CD4-positive, alpha-beta T cell treated with Interleukin-15 for 1 hour (primary cell): ENCODE results near the gene CCDC83.
"Not testable (repeated sequence)": the region's sequence is repeated elsewhere in the genome, so short reads cannot be mapped to it uniquely, and the experiment has no call there.

Experiments
- DNase-seq: peaks from one replicate; pipeline ENCODE4 v3.0.0-alpha.2; 2020

CCDC83 gene

DNA sequence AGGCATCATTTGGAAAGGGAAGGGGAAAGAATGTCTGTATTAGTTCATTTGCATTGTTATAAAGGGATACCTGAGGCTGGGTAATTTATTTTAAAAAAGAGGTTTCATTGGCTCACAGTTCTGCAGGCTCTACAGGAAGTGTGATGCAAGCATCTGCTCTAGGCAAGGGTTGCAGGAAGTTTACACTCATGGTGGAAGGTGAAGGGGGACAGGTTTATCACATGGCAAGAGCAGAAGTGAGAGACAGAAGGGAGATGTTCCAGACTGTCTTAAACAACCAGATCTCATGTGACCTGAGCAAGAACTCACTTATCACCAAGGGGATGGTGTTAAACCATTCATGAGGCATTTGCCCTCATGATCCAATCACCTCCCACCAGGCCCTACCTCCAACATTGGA lies 90.6 kb downstream of the CCDC83 start:
- DNase-seq: no peak

DNA sequence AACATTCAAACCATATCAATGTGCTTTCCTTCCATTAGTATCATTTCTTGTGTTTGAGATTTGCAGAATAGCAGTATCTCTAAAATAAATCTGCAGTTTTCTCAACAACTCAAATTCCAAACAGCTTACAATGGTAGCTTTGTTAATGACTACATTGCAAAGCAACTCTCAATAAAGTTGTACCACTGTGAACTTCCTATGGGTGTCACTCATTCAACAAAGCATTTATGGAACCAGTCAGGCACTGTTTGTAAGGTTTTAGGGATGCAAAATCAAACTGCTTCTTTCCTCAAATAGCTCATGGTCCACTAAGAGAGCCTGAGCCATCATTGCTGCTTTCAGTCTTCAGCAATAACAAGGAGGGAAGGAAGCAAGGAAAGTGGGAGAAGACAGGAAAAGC lies 91.0 kb downstream of the CCDC83 start:
- no peak for DNase-seq

DNA sequence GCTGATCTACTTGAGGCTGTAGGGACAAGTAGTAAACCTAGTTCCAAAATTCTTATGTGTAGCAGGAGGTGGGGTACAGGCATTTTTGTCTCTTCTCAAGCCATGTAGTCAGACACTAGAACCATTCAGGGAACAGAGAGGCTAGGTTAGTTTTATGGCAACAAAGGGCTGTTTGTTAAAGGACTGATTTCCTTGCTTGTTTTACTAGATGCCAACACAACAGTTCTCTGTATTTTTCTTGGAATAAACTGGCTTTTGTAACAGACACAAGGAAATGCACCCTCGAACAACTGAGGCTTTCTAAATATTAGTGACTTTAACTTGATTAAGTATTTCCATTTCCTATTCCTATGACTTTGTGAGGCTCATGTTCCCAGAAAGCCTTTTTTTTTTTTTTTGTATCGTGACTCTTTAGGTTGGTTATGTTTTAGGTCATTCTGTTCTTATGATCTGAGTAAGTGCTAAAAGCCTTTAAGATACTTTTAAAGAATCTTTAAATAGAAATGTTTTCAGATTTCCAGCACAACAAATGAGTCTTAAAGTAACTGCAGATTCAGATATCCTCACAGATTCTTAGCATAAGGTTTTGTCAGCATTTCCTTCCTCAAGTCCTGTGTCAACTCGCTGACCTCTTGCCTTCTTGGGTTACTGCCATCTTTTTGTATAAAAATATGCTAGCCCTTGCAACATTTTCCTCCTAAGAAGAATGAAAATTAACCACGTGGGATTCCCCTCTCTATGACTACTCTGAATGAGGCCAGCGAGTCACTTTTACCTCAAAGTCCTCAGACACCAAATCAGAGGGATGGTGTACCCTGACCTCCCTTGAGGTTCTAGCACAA lies 92.5 kb downstream of the CCDC83 start:
- DNase-seq: no peak

DNA sequence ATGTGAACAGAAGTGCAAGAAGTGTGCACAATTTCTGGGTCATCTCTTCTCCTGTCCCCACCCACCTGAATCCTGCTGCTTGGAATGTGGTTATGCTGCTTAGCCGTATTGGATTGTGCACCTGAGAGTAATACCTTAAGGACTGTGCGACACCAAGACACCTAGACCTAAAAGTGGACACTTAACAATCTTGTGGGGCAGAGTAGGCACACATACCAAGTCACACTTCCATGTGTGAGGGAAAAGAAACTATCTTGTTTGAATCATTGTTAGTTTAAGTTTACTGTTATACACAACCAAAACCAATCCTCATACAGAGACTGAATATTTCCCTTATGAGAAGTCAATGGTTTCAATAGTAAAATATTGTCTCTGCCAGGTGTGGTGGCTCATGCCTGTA lies 93.7 kb downstream of the CCDC83 start:
- DNase-seq: no peak

DNA sequence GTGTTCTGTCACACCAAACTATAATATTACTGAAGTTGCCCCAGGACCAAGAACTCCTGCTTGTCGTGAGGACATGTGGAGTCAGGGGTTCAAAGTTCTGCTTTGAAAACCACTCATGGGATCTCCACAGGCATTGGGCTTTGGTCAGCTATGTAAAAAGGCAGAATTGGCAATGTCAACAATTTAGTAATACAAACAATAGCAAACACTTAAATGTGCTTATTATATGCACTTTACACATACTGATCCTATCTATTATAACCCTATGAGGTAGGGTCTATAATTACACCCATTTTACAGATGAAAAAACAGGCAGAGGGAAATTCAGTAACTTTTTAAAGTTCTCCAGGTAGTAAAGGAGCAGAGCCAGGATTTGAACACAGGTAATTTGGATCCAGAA lies 94.6 kb downstream of the CCDC83 start:
- DNase-seq: no peak

DNA sequence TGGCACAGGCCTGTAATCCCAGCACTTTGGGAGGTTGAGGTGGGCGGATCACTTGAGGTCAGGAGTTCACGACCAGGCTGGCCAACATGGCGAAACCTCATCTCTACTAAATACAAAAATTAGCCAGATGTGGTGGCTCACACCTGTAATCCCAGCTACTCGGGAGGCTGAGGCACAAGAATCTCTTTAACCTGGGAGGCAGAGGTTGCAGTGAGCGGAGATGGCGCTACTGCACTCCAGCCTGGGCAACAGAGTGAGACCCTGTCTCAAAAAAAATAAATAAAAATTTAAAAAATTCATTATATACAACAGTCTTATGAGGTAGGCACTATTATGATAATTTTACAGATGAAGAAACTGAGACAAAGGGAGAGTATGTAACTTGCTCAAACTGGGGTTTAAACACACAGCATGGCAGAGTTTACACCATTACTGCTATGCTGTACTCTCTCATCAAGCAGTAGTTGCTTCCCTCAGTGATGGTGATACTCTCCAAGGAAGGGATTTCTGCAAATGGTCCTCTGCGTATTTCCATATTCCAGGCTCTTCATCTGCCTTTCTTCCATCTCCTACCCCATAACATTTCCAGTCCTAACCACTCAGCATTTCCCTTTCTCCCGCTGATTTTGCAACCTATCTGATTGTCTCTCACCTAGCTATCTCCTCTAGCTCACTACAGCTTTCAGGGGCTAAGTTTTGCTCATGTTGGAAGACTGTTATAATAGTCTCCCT lies 95.3 kb downstream of the CCDC83 start:
- no peak for DNase-seq

DNA sequence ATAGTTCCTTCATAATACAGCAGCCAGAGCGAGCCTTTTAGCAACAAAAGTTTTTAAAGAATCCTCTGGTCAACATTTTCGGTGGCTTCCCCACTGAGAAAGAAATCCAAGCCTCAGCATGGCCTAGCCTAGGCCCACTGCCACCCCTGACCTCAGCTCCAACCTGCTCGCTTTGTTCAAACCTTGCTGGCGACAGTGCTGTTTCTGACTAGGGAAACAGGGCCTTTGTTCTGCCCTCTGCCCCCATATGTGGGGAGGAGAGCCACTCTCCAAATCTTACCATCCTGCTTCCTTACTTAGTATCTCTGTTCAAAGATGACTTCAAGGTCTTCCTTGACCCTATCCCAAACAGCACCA lies 95.8 kb downstream of the CCDC83 start:
- no peak for DNase-seq

DNA sequence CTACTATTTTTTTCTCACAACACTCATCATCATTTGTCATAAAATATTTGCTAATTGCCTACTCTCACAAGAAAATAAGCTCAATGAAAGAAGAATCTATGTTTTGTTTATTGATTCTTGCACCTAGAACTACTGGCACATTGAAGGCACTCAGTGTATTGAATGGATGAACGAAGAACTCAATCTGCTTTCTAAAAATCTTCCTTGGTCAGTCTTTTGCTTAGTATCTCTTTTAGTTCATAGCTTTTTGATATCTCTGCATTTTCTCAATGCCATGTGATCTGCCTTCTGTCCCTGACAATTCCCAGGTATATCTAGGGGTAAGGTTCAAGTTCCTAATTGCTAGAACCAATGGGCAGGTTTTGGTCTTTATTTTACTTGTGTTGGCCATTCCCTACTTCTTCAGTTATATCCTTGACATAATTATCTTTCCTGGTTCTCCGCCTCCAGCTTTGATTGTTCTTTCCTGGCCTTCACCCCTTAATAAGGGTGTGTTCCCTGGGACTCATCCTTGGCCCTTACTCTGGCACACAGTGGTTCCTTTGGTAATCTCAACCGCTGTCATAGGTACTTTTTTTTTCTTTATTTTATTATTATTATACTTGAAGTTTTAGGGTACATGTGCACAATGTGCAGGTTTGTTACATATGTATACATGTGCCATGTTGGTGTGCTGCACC lies 96.4 kb downstream of the CCDC83 start:
- no peak for DNase-seq

DNA sequence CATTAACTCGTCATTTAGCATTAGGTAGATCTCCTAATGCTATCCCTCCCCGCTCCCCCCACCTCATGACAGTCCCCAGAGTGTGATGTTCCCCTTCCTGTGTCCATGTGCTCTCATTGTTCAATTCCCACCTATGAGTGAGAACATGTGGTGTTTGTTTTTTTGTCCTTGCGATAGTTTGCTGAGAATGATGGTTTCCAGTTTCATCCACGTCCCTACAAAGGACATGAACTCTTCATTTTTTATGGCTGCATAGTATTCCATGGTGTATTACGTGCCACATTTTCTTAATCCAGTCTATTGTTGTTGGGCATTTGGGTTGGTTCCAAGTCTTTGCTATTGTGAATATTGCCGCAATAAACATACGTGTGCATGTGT lies 96.9 kb downstream of the CCDC83 start:
- not testable (repeated sequence) for DNase-seq

DNA sequence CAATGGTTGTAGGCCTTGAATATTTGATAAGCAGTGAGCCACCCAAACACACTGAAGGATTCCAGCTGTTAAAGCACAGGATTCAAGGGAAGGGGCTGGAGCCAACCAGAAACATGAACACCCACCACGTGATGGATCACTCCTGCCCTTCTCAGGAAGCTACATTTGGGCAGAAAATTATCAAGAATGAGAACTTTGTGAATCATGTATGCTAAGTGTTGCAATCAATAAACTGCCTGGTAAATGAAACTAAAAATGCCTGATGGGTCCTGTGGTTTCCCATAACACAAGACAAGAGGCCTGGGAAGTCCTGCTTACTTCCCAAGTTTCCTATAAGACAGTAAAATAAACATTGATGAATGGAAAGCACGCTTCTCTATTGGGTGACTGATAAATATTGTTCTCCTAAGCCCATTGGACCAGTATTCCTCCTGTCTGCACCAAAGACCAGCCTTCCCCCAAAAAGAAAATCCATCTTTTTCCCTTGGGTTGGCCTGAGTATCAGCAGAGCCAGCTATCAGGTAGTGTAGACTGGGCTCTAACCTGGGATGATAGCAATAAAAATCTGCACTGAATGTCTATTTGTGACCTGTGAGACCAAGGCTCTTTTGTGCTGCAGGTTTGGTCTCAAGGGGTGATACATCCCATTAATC lies 98.4 kb downstream of the CCDC83 start:
- no peak for DNase-seq

DNA sequence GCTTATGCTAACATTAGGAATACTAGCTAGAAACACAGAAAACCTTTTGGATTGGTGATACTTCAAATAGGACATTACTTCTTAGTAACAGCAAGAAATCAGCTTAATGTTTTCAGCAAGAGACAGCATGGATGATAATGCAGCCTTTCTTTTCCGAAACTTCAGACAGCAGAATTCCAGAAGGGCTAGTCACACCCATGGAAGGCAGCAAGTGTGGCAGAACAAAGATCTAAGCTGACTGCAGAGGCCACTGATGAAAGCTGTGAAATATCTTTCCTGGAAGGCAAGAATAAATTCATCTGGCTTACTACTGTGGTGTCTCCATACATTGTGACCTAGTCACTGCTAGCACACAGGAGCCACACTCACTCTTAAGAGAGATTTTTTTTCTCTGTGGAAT lies 100.3 kb downstream of the CCDC83 start:
- DNase-seq: no peak

DNA sequence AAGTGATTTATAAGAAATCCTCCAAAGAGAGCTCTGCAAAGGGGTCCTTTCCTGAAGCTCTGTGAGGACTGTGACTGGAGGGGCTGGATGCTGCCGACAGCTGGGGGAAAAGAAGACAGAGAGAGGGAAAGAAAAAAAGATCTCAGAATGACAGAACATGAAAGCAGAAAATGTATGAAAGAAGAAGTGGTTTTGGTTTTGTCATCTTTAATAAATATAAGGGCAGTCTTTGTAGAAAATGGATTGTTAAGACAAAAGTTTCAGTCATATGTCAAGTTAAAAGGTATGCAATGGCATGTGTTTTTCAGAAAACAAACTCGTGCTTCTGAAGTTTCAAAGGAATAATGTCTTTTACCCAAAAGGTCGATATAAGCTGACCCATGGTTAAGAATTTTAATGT lies 105.5 kb downstream of the CCDC83 start:
- DNase-seq: no peak

DNA sequence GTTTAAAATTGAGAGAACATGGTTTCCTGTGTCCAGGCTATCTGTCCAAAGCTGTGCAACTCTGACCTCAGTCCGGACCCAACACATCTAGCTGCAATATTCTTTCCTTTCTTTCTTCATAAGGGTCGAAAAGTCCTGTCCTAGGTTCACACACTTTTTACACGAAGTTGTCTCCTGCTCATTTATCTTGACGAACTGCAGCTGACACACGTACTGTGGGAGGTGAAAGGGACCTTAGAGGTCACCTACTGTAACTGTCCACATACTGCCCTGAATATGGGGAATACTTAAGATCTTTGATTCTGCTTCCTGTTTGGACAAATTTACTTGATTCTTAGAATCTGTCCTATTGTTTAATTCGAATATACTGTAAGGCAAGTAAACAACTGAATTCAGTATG lies 105.9 kb downstream of the CCDC83 start:
- no peak for DNase-seq

DNA sequence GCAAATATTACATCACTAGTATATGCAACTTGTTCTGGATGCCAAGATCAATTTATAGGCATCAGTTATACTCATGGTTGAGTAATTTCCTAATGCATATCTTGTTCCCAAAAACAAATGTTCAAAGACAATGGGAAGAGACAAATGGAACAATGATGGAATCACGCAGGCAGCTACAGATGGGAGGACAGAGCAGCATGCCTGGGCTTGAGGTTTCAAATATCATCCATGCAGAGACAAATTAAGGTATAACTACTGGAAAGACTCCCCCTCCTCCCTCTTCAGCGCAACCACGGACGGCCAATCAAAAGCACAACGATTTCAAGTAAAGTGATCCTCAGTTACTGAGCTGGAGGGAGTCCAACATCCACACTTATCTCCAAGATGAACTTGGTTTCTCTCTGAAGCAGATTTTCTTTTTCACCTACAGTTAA lies 106.8 kb downstream of the CCDC83 start:
- DNase-seq: no peak

DNA sequence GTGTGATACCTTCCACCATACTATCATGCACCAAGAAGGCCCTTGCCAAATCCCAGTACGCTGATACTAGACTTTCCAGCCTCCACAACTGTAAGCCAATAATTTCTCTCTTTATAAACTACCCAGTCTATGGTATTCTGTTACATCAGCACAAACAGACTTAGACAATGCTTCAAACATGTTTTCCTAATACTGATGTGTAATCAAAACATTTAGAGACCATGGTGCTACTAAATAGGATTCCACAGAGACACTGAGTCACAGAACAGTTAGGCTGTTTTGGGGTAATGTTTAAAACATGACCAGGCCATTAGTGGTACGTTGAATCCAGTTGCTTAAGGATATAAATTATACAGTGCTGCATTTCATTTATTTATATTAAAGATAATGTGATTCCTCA lies 110.0 kb downstream of the CCDC83 start:
- no peak for DNase-seq

DNA sequence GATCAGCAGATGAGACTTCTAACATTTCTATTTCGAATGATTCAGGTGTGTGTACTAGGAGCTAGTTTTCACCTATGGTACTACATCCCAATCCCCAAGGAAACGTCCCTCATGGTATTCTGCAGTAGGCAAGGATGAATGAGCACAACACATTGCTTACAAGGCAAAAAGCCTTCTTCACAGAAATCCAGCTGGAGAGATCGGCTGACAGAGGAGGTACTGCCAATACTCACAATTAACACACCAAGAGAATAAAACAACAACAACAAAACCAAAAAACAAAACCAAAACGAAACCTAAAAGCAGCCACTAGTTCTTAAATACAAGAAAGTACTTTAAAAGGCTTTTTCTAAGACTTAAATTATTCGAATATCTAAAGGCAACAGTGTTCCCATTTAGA lies 112.3 kb downstream of the CCDC83 start:
- DNase-seq: no peak
